Esophagus squamous epithelium (tissue), 4 donors: ENCODE results near the gene ZNF407.

Experiments
- CTCF ChIP-seq, 6 experiments: fragments of 450-650 bp in 4 of 6; fragments of 200-600 bp in 2 of 6; sonication (generic) in 2 of 6; IDR thresholded peaks; one replicate each; pipeline ENCODE4 v1.5.1; 2016 to 2019; ENCODE audit warnings: antibody characterized with exemption in 6 of 6, mild to moderate bottlenecking in 4 of 6, moderate library complexity in 4 of 6
- POLR2A ChIP-seq, 4 donors: fragments of 450-650 bp; IDR thresholded peaks; one replicate each; pipeline ENCODE4 v1.6.1; 2017; ENCODE audit warnings: antibody characterized with exemption in 4 of 4, mild to moderate bottlenecking in 4 of 4, moderate library complexity in 3 of 4

GRCh38 chr18:74957588-74958224 lies 360.0 kb downstream of the ZNF407 start:
- TF ChIP-seq CTCF (IDR thresholded peaks at IDR 0.05): no peak
- no peak for TF ChIP-seq POLR2A (IDR thresholded peaks at IDR 0.05)
